Measurements from ENCODE around the gene C16orf90. TPM values are rescaled to one million over a fixed set of nuclear protein-coding genes. Genes with fewer than 3 reads are reported as not detected.

Gene C16orf90
- total RNA-seq, 6 experiments from 2014 or later, result not detected

DNA sequence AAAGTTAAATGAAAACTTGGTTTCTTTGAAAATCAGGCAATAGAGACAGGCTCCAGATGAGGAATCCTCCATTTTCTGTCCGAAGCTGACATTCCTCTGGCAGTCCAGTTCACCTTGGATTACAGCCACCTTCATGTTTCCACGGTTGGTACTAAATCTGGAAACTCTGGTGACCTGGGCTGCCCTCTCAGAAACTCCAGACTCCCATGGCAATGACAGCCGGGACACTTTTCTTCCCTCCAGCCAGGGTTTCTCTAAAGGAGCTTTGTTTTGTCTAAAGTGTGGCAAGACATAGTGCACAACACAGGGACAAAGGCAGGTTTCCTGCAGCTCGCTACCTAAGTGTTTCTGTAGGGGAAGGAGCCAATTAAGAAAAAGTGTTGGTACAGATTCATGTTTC lies 41.6 kb upstream of the C16orf90 start:
- Histone ChIP-seq H3K9me3 (no peaks in the 10 kb centered on the region), H3K4me3 (no peak overlapping the region), H3K4me1 (peaks cover 0 to 12% (median 6%) of the 10 kb centered on the region in 4 donors), H3K27me3 (no peaks in the 10 kb centered on the region), H3K27ac (peak overlapping the region in 1 of 3 donors; percentile 44), H3K36me3 (peaks cover 0 to 12% (median under 1%) of the 10 kb centered on the region in 4 donors)
- intact Hi-C loops (cut with DNase I), result no loop called here
- ATAC-seq, result peak; percentile 53 to 92 (median 70)
- WGBS (ENCODE audit: insufficient coverage, low coverage, low lambda C conversion rate, missing lambda C conversion rate), result 50% methylated on average over 4 of the region's 4 CpGs
- DNase-seq, result peak in 1 of 3 donors; percentile 67
- TF ChIP-seq, protein P1, sequence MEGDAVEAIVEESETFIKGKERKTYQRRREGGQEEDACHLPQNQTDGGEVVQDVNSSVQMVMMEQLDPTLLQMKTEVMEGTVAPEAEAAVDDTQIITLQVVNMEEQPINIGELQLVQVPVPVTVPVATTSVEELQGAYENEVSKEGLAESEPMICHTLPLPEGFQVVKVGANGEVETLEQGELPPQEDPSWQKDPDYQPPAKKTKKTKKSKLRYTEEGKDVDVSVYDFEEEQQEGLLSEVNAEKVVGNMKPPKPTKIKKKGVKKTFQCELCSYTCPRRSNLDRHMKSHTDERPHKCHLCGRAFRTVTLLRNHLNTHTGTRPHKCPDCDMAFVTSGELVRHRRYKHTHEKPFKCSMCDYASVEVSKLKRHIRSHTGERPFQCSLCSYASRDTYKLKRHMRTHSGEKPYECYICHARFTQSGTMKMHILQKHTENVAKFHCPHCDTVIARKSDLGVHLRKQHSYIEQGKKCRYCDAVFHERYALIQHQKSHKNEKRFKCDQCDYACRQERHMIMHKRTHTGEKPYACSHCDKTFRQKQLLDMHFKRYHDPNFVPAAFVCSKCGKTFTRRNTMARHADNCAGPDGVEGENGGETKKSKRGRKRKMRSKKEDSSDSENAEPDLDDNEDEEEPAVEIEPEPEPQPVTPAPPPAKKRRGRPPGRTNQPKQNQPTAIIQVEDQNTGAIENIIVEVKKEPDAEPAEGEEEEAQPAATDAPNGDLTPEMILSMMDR (IDR thresholded peaks at IDR 0.05), result no peak
- no peak for TF ChIP-seq POLR2A (IDR thresholded peaks at IDR 0.05)

DNA sequence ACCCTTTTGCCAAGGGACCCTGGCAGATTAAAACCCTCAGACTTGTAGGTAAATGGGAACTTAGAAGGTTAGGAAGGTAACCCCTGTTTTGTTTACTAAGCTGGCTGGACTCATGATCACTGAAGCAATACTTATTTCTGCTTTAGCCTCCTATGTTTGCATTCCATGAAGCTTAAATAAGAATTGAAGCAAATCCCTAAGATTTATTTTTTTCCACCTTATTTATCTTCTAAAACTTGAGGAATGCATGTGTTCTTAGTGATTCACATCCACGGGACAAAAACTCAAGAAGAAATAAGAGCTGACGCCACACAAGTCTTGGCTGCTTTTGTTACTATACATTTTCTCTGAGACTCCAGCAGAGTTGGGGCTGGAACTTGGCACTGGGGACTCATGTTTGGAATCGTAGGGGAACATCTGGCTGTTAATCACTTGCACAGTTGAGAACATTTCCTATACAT lies 41.0 kb upstream of the C16orf90 start:
- TF ChIP-seq POLR2A (IDR thresholded peaks at IDR 0.05), result no peak
- TF ChIP-seq, protein P1 (IDR thresholded peaks at IDR 0.05), result no peak
- Histone ChIP-seq H3K27me3 (no peaks in the 10 kb centered on the region), H3K36me3 (peaks cover 0 to 12% (median under 1%) of the 10 kb centered on the region in 4 donors), H3K4me1 (peaks cover 0 to 12% (median 6%) of the 10 kb centered on the region in 4 donors), H3K9me3 (no peaks in the 10 kb centered on the region), H3K27ac (peak overlapping the region in 1 of 3 donors; percentile 44), H3K4me3 (no peak overlapping the region)
- ATAC-seq (peak; percentile 73 to 86 (median 74)), DNase-seq (no peak)
- intact Hi-C loops (cut with DNase I), result no loop called here
- 62% methylated on average over 3 of the region's 3 CpGs for WGBS (ENCODE audit: insufficient coverage, low coverage, low lambda C conversion rate, missing lambda C conversion rate)

DNA sequence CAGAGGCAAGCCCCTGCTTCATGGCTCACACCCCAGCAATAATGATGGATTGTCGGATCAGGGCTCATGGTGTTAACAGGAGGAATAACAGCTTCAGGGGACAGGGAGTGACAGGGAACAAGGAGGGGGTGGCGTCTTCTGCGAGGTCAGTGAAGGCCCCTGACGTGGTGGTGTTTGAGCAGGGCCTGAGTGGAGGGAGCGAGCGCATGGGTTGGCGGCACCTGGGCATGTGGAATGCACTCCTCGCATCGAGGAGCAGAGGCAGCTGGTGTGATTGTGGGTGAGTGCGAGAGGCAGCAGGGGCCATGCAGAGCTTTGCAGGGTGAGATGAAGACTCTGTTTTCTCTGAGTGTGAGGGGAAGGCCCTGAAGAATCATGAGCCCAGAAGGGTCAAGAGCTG lies 38.8 kb upstream of the C16orf90 start:
- H3K36me3 ChIP-seq, result peaks cover 0 to 20% (median 3%) of the 10 kb centered on the region in 4 donors
- H3K27me3 ChIP-seq, result no peaks in the 10 kb centered on the region
- DNase-seq (no peak), ATAC-seq (no peak)
- TF ChIP-seq, protein P1 (IDR thresholded peaks at IDR 0.05), result no peak
- TF ChIP-seq POLR2A (IDR thresholded peaks at IDR 0.05), result no peak
- no peak overlapping the region for H3K27ac ChIP-seq
- no peak overlapping the region for H3K4me3 ChIP-seq
- intact Hi-C loops (cut with DNase I), result no loop called here
- no peaks in the 10 kb centered on the region for H3K9me3 ChIP-seq
- peaks cover 0 to 12% (median 6%) of the 10 kb centered on the region in 4 donors for H3K4me1 ChIP-seq
- 92% methylated on average over 4 of the region's 10 CpGs for WGBS (ENCODE audit: insufficient coverage, low coverage, low lambda C conversion rate, missing lambda C conversion rate)

DNA sequence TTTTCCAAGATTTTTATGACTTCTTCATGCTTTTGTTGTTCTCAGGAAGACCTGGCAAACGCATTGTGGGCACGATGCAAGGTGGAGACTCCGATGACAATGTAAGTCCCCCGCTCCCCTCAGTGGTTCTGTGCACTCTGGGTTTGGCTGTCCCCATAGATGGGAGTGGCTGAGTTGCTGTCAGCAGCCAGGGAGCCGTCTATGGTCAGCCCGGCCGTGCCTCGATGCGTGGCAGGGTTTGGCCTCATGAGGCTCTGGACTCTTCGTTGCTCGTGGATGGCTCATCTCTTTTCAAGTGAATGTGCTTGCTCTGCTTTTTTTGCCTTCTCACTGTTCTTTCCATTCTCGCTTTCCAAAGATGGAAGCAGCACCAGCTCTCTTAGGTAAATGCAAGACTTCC lies 37.5 kb upstream of the C16orf90 start:
- Histone ChIP-seq H3K4me3 (no peak overlapping the region), H3K36me3 (peaks cover 0 to 20% (median 3%) of the 10 kb centered on the region in 4 donors), H3K27me3 (no peaks in the 10 kb centered on the region), H3K27ac (no peak overlapping the region), H3K4me1 (peaks cover 0 to 12% (median 6%) of the 10 kb centered on the region in 4 donors), H3K9me3 (no peaks in the 10 kb centered on the region)
- no peak for DNase-seq
- 98% methylated on average over 7 of the region's 12 CpGs for WGBS (ENCODE audit: insufficient coverage, low coverage, low lambda C conversion rate, missing lambda C conversion rate)
- ATAC-seq, result no peak
- intact Hi-C loops (cut with DNase I), result no loop called here
- no peak for TF ChIP-seq POLR2A (IDR thresholded peaks at IDR 0.05)
- TF ChIP-seq, protein P1 (IDR thresholded peaks at IDR 0.05), result no peak

Data from right lobe of liver (tissue), 6 donors.